ENCODE results near the gene ITGAX. TPM values are rescaled to one million over a fixed set of nuclear protein-coding genes. Genes with fewer than 3 reads are reported as not detected.

Gene ITGAX
- total RNA-seq, 1 experiment from 2014 or later: 0.14 TPM

DNA sequence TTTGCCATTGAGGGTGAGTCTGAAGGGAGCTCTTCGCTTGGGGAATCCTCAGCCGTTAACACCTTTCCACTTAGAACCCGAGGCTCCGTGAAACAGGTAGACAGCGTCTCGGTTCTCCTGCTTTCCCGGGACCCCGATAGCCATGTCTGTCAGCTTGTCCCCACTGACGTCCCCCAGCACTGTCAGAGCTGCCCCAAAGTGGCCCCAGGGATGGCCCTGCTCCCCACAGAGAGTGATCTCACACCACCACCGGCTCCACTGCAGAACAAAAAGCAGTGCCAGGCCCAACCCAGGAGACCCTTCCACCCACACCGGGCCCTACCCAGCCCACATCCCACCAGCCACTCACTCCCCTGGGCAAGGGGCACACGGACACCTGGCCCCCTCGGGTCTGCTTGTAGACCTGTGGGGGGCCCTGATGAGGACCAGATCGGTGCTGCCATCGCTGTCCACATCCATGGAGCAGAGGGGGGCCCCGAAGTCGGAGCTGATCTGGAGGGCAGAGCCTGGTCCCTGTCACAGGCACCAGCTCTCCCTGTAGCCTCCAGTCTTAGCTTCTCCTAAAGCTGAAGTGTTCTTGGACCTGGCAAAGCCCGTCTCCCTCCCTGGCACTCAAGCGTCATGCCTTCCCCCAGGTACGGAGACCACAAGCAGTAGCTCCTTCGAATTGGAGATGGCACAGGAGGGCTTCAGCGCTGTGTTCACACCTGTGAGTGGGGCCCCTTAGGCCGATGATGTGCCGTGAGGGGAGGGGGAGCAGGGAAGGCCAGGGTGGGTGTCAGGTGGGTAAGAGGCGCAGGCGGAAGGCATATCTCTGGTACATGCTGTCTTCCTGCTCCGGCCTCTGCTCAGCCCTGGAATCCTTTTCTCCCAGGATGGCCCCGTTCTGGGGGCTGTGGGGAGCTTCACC lies 6.5 kb downstream of the ITGAX start:
- no peak overlapping the region for H3K27ac Mint-ChIP-seq (ENCODE audit: low read depth, unreplicated experiment)
- H3K9me3 Mint-ChIP-seq (ENCODE audit: unreplicated experiment): no peaks in the 10 kb centered on the region
- TF ChIP-seq, protein P1, sequence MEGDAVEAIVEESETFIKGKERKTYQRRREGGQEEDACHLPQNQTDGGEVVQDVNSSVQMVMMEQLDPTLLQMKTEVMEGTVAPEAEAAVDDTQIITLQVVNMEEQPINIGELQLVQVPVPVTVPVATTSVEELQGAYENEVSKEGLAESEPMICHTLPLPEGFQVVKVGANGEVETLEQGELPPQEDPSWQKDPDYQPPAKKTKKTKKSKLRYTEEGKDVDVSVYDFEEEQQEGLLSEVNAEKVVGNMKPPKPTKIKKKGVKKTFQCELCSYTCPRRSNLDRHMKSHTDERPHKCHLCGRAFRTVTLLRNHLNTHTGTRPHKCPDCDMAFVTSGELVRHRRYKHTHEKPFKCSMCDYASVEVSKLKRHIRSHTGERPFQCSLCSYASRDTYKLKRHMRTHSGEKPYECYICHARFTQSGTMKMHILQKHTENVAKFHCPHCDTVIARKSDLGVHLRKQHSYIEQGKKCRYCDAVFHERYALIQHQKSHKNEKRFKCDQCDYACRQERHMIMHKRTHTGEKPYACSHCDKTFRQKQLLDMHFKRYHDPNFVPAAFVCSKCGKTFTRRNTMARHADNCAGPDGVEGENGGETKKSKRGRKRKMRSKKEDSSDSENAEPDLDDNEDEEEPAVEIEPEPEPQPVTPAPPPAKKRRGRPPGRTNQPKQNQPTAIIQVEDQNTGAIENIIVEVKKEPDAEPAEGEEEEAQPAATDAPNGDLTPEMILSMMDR (IDR thresholded peaks at IDR 0.05; ENCODE audit: unreplicated experiment): no peak
- BruUV-seq (replicated peaks): no TSS peak
- no peaks in the 10 kb centered on the region for H3K36me3 Mint-ChIP-seq (ENCODE audit: insufficient read depth, unreplicated experiment)
- H3K4me3 Mint-ChIP-seq (ENCODE audit: unreplicated experiment): no peak overlapping the region
- ChIA-PET POLR2A (interaction anchor here (0.6 kb wide), 1 partner anchor 10 kb away, joined by 3 read pairs; no protein-coding TSS in a partner anchor), CTCF (interaction anchor here (0.6 to 1.0 kb wide), 3 partner anchors 21 to 91 kb away, joined by 3 to 5 read pairs (median 3); no protein-coding TSS in a partner anchor)
- DNase-seq (ENCODE audit: unreplicated experiment): no peak
- H3K27me3 Mint-ChIP-seq (ENCODE audit: insufficient read depth, unreplicated experiment): no peaks in the 10 kb centered on the region
- H3K4me1 Mint-ChIP-seq (ENCODE audit: insufficient read depth, unreplicated experiment): no peaks in the 10 kb centered on the region
- intact Hi-C loops (cut with micrococcal nuclease): no loop called here

DNA sequence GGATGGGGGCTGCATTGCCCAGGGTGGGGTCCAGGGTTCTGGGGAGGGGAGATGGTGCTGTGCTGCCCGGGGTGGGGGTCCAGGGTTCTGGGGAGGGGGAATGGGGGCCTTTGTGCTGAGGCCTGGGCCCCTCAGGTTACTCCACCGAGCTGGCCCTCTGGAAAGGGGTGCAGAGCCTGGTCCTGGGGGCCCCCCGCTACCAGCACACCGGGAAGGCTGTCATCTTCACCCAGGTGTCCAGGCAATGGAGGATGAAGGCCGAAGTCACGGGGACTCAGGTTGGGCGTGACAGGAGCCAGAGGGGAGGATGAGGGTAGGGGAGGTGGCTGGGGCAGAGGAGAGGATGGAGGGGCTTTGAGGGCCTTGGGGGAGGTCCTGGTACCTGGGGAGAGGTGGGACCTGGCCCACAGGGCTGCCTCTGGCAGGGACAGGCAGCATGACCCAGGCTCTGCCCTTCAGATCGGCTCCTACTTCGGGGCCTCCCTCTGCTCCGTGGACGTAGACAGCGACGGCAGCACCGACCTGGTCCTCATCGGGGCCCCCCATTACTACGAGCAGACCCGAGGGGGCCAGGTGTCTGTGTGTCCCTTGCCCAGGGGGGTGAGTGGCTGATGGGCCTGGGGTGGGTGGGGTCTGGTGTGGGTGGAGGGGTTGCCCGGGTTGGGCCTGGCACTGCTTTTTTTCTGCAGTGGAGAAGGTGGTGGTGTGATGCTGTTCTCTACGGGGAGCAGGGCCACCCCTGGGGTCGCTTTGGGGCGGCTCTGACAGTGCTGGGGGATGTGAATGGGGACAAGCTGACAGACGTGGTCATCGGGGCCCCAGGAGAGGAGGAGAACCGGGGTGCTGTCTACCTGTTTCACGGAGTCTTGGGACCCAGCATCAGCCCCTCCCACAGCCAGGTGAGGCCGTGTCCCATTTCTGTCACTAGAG lies 7.8 kb downstream of the ITGAX start:
- H3K4me1 Mint-ChIP-seq (ENCODE audit: insufficient read depth, unreplicated experiment): no peaks in the 10 kb centered on the region
- BruUV-seq (replicated peaks): no TSS peak
- intact Hi-C loops (cut with micrococcal nuclease): no loop called here
- H3K36me3 Mint-ChIP-seq (ENCODE audit: insufficient read depth, unreplicated experiment): no peaks in the 10 kb centered on the region
- H3K27me3 Mint-ChIP-seq (ENCODE audit: insufficient read depth, unreplicated experiment): no peaks in the 10 kb centered on the region
- H3K27ac Mint-ChIP-seq (ENCODE audit: low read depth, unreplicated experiment): no peak overlapping the region
- no peaks in the 10 kb centered on the region for H3K9me3 Mint-ChIP-seq (ENCODE audit: unreplicated experiment)
- no peak for DNase-seq (ENCODE audit: unreplicated experiment)
- ChIA-PET POLR2A (no interaction called here), CTCF (no interaction called here)
- no peak overlapping the region for H3K4me3 Mint-ChIP-seq (ENCODE audit: unreplicated experiment)
- TF ChIP-seq, protein P1 (IDR thresholded peaks at IDR 0.05; ENCODE audit: unreplicated experiment): no peak

DNA sequence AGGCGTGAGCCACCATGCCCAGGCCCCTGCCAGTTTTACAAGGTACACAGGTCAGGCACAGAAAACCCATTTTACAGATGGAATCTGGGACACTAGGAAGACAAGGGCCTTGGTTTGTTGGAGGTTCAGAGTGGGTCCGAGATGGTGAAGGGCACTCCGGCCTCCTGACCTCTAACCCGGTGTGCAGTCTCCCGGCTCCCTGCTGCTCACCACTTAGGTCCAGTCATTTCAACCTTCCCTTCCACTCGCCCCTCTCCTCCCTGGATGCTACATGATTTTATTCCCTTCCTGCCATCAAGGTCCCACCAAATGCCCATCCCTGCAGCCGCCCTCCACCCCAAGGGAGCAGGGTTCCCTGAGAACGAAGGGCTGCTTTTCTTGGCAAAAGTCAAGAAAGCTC lies 8.7 kb downstream of the ITGAX start:
- TF ChIP-seq, protein P1 (IDR thresholded peaks at IDR 0.05; ENCODE audit: unreplicated experiment): no peak
- no peaks in the 10 kb centered on the region for H3K27me3 Mint-ChIP-seq (ENCODE audit: insufficient read depth, unreplicated experiment)
- no peaks in the 10 kb centered on the region for H3K9me3 Mint-ChIP-seq (ENCODE audit: unreplicated experiment)
- BruUV-seq (replicated peaks): no TSS peak
- H3K27ac Mint-ChIP-seq (ENCODE audit: low read depth, unreplicated experiment): no peak overlapping the region
- ChIA-PET CTCF (no interaction called here), POLR2A (no interaction called here)
- intact Hi-C loops (cut with micrococcal nuclease): no loop called here
- no peak overlapping the region for H3K4me3 Mint-ChIP-seq (ENCODE audit: unreplicated experiment)
- DNase-seq (ENCODE audit: unreplicated experiment): no peak
- no peaks in the 10 kb centered on the region for H3K4me1 Mint-ChIP-seq (ENCODE audit: insufficient read depth, unreplicated experiment)
- H3K36me3 Mint-ChIP-seq (ENCODE audit: insufficient read depth, unreplicated experiment): no peaks in the 10 kb centered on the region

DNA sequence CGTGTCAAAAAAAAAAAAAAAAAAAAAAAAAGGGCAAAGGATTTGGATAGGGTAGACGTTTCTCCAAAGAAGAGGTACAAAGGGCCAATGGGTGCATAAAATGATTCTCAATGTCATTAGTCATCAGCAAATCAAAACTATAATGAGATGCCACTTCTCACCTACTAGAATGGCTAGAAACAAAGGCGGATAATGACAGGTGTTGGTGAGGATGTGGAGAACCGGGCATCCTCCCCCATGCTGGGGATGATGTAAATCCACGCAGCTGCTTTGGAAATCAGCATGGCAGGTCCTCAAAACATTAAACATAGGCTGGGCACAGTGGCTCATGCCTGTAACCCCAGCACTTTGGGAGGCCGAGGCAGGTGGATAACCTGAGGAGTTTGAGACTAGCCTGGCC lies 9.4 kb downstream of the ITGAX start:
- no peaks in the 10 kb centered on the region for H3K27me3 Mint-ChIP-seq (ENCODE audit: insufficient read depth, unreplicated experiment)
- TF ChIP-seq, protein P1 (IDR thresholded peaks at IDR 0.05; ENCODE audit: unreplicated experiment): no peak
- no peaks in the 10 kb centered on the region for H3K9me3 Mint-ChIP-seq (ENCODE audit: unreplicated experiment)
- no peak overlapping the region for H3K4me3 Mint-ChIP-seq (ENCODE audit: unreplicated experiment)
- H3K4me1 Mint-ChIP-seq (ENCODE audit: insufficient read depth, unreplicated experiment): no peaks in the 10 kb centered on the region
- no peak overlapping the region for H3K27ac Mint-ChIP-seq (ENCODE audit: low read depth, unreplicated experiment)
- H3K36me3 Mint-ChIP-seq (ENCODE audit: insufficient read depth, unreplicated experiment): no peaks in the 10 kb centered on the region
- BruUV-seq (replicated peaks): no TSS peak
- no peak for DNase-seq (ENCODE audit: unreplicated experiment)
- CTCF ChIA-PET: no interaction called here
- POLR2A ChIA-PET: no interaction called here
- intact Hi-C loops (cut with micrococcal nuclease): no loop called here
